GM21526 (cell line): ENCODE data around the gene STXBP4.

Experiments used
- ATAC-seq: cut with Tn5 transposase; IDR thresholded peaks from one replicate; pipeline ENCODE4 v1.9.1; 2021; ENCODE audit warnings: moderate library complexity; ENCODE audit not compliant: unreplicated experiment, low FRiP score

STXBP4 gene

GRCh38 chr17:54969658-54970572, 1.4 kb downstream of the STXBP4 start:
- ATAC-seq, result no peak

- ATAC-seq, result no peak
Observed at GRCh38 chr17:54971147-54971546, 2.6 kb downstream of the STXBP4 start.

- ATAC-seq, result no peak
Observed at GRCh38 chr17:54971901-54972300, 3.3 kb downstream of the STXBP4 start.

GRCh38 chr17:54972406-54973138, 4.0 kb downstream of the STXBP4 start:
- ATAC-seq, result no peak

- no peak for ATAC-seq
Observed at GRCh38 chr17:54974759-54975158, 6.2 kb downstream of the STXBP4 start.

GRCh38 chr17:54976316-54976715, 7.8 kb downstream of the STXBP4 start:
- no peak for ATAC-seq

GRCh38 chr17:54977744-54978143, 9.2 kb downstream of the STXBP4 start:
- ATAC-seq, result no peak

GRCh38 chr17:54979657-54980056, 11.1 kb downstream of the STXBP4 start:
- ATAC-seq, result no peak

- no peak for ATAC-seq
Observed at GRCh38 chr17:54980375-54980774, 11.8 kb downstream of the STXBP4 start.

GRCh38 chr17:54982399-54982798, 13.8 kb downstream of the STXBP4 start:
- ATAC-seq, result no peak

GRCh38 chr17:54983260-54983659, 14.7 kb downstream of the STXBP4 start:
- peak; percentile 59 for ATAC-seq

- no peak for ATAC-seq
Observed at GRCh38 chr17:54985476-54985875, 16.9 kb downstream of the STXBP4 start.

- ATAC-seq, result no peak
Observed at GRCh38 chr17:54990118-54990517, 21.6 kb downstream of the STXBP4 start.

GRCh38 chr17:54991567-54991966, 23.0 kb downstream of the STXBP4 start:
- ATAC-seq, result no peak

GRCh38 chr17:54992797-54993639, 24.5 kb downstream of the STXBP4 start:
- peak; percentile 76 for ATAC-seq

GRCh38 chr17:54996441-54996840, 27.9 kb downstream of the STXBP4 start:
- ATAC-seq, result no peak

- no peak for ATAC-seq
Observed at GRCh38 chr17:55002458-55002857, 33.9 kb downstream of the STXBP4 start.

- no peak for ATAC-seq
Observed at GRCh38 chr17:55004484-55004883, 35.9 kb downstream of the STXBP4 start.

GRCh38 chr17:55005520-55005919, 37.0 kb downstream of the STXBP4 start:
- ATAC-seq, result no peak

- ATAC-seq, result no peak
Observed at GRCh38 chr17:55023626-55024025, 55.1 kb downstream of the STXBP4 start.

- peak; percentile 82 for ATAC-seq
Observed at GRCh38 chr17:55037828-55038227, 69.3 kb downstream of the STXBP4 start.
